Neural cell (in vitro differentiated cells): ENCODE results near the gene NCF4.

Experiments
- CTCF ChIP-seq: fragments of 450-650 bp; IDR thresholded peaks from 2 replicates; pipeline ENCODE4 v1.5.1; 2014; ENCODE audit warnings: antibody characterized with exemption, mild to moderate bottlenecking, moderate library complexity; ENCODE audit not compliant: poor library complexity, severe bottlenecking
- SMC3 ChIP-seq: fragments of 450-650 bp; conservative IDR thresholded peaks from 2 replicates; pipeline ENCODE4 v1.6.1; 2014; ENCODE audit warnings: antibody characterized with exemption, mild to moderate bottlenecking, moderate library complexity; ENCODE audit not compliant: poor library complexity

DNA sequence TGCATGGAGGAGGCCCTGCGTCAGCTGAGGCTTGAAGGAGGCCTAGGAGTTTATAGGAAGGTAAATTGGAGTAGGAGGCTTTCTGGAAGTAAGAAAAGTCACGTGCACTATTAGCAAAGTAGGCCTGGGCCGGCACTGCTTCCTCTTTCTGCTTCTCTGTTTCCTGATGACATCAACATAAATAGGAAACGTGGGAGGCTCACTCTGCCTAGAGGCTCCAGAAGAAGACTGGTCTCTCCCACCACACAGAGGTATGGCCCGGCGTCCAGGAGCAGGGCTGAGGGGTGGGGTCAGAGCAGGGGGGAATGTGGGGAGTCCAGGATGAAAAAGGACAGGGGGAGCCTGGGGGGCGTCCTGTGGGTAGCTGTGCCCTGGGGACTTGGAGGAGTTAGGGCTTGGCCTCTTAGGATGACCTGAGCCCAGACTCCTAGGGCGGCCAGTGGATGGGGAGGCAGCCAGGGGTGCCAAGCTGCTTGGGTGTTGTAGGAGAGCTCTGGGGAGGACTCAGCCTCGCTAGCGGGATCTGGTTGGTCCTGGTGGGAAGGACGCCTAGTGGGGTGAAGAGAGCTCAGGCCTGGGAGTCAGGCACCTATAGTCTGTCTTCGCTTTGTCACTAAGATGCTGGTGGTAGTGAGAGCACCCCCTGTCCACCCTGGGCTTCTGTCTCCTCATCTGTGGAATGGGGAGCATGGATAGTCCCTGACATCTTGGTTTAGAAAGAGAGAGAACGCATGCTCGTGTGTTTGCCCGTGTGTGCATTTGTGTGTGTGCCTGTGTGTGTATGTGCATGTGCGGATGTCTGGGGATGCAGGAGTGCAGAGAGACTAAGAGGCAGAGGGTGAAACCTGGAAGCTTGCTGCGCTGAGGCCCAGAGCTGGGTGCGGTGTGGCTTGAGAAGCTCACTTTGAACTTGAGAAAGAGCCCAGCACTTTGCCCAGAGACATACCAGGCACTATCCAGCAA, 52.9 kb downstream of the NCF4 start, which contains the start of gene CSF2RB:
- TF ChIP-seq CTCF (no peak), SMC3 (no peak)
